K562 (cell line): ENCODE data around the gene FOXR1. TPM values are rescaled to one million over a fixed set of nuclear protein-coding genes. Genes with fewer than 3 reads are reported as not detected.

ENCODE experiments used
- ATF3 ChIP-seq, 2 experiments: fragments of 450-650 bp in 1 of 2; sonication (generic) in 1 of 2; formaldehyde crosslinking in 1 of 2; IDR thresholded peaks in 1 of 2; conservative IDR thresholded peaks in 1 of 2; 2 replicates each; pipeline versions ENCODE4 v1.6.1 to v1.8.1; 2016 to 2023; ENCODE audit warnings: mild to moderate bottlenecking in 2 of 2, moderate library complexity in 2 of 2, inconsistent platforms in 1 of 2, missing genetic modification reagents in 1 of 2
- BMI1 ChIP-seq: fragments of 150-350 bp; IDR thresholded peaks from 2 replicates; pipeline ENCODE4 v1.6.1; 2014; ENCODE audit warnings: low read length
- CBFA2T2 ChIP-seq: fragments of 450-650 bp; conservative IDR thresholded peaks from 2 replicates; pipeline ENCODE4 v1.6.1; 2017; ENCODE audit warnings: mild to moderate bottlenecking
- CBX1 ChIP-seq: sonication (generic); IDR thresholded peaks from 2 replicates; pipeline ENCODE4 v1.6.1; 2016; ENCODE audit warnings: antibody characterized with exemption, low read depth, mild to moderate bottlenecking
- CTBP1 ChIP-seq: fragments of 450-650 bp; IDR thresholded peaks from 2 replicates; pipeline ENCODE4 v1.6.1; 2016; ENCODE audit warnings: borderline replicate concordance
- E2F5 ChIP-seq: sonication (generic); formaldehyde crosslinking; IDR thresholded peaks from 2 replicates; pipeline ENCODE4 v1.8.0; 2022; ENCODE audit warnings: mild to moderate bottlenecking, missing genetic modification reagents
- ESRRA ChIP-seq: fragments of 450-650 bp; IDR thresholded peaks from 2 replicates; pipeline ENCODE4 v1.6.1; 2014; ENCODE audit warnings: low read depth, mild to moderate bottlenecking, moderate library complexity, borderline replicate concordance
- GABPA ChIP-seq: fragments of 200-800 bp; sonication (Bioruptor generic); conservative IDR thresholded peaks from 2 replicates; pipeline ENCODE4 v1.6.1; 2016; ENCODE audit warnings: low read depth, missing genetic modification characterization, missing compliant biosample characterization
- HDAC6 ChIP-seq: IDR thresholded peaks from 2 replicates; pipeline ENCODE4 v1.6.1; 2012; ENCODE audit warnings: low read depth, mild to moderate bottlenecking, control low read depth, inconsistent platforms, low read length, moderate library complexity
- HNRNPK ChIP-seq: fragments of 200-400 bp; formaldehyde crosslinking; IDR thresholded peaks from one replicate; pipeline ENCODE4 v1.6.1; 2018; ENCODE audit warnings: mild to moderate bottlenecking, low read depth, low read length; ENCODE audit not compliant: poor library complexity, severe bottlenecking
- L3MBTL2 ChIP-seq: fragments of 450-650 bp; IDR thresholded peaks from 2 replicates; pipeline ENCODE4 v1.6.1; 2016; ENCODE audit warnings: mild to moderate bottlenecking, moderate library complexity
- MAFG ChIP-seq: fragments of 450-650 bp; conservative IDR thresholded peaks from 2 replicates; pipeline ENCODE4 v1.6.1; 2016; ENCODE audit warnings: missing genetic modification characterization, missing compliant biosample characterization
- MBD1 ChIP-seq: fragments of 250-450 bp; sonication (Bioruptor Pico); IDR thresholded peaks from 2 replicates; pipeline ENCODE4 v1.8.0; 2022; ENCODE audit warnings: inconsistent platforms
- MLLT1 ChIP-seq, 2 experiments: fragments of 450-650 bp; IDR thresholded peaks; 2 replicates each; pipeline ENCODE4 v1.6.1; 2016
- PCBP2 ChIP-seq: fragments of 200-400 bp; formaldehyde crosslinking; IDR thresholded peaks from 2 replicates; pipeline ENCODE4 v1.6.1; 2018; ENCODE audit warnings: low read length, low read depth, mild to moderate bottlenecking, moderate library complexity; ENCODE audit not compliant: poor library complexity, severe bottlenecking
- RBFOX2 ChIP-seq: fragments of 200-400 bp; formaldehyde crosslinking; IDR thresholded peaks from 2 replicates; pipeline ENCODE4 v1.6.1; 2017; ENCODE audit warnings: low read depth, mild to moderate bottlenecking, low read length, moderate library complexity
- RBM15 ChIP-seq: fragments of 200-400 bp; formaldehyde crosslinking; IDR thresholded peaks from 2 replicates; pipeline ENCODE4 v1.6.1; 2018; ENCODE audit warnings: mild to moderate bottlenecking, low read length, moderate library complexity; ENCODE audit not compliant: insufficient read depth
- SPI1 ChIP-seq: IDR thresholded peaks from 2 replicates; pipeline ENCODE4 v1.6.1; 2011; ENCODE audit warnings: low read depth, low read length, control low read depth, borderline replicate concordance
- ZFP30 ChIP-seq: fragments of 250-450 bp; sonication (Bioruptor Pico); IDR thresholded peaks from 2 replicates; pipeline ENCODE4 v1.8.0; 2022; ENCODE audit warnings: moderate library complexity, mild to moderate bottlenecking, inconsistent platforms, borderline replicate concordance
- ZNF263 ChIP-seq: sonication (generic); formaldehyde crosslinking; IDR thresholded peaks from 2 replicates; pipeline ENCODE4 v1.8.0; 2022; ENCODE audit warnings: mild to moderate bottlenecking, missing genetic modification reagents, borderline replicate concordance
- ZNF586 ChIP-seq: fragments of 450-650 bp; formaldehyde crosslinking; conservative IDR thresholded peaks from 2 replicates; pipeline ENCODE4 v1.4.0; 2020; ENCODE audit warnings: mild to moderate bottlenecking, moderate library complexity
- polyA plus RNA-seq, 8 experiments: library from polyadenylated mRNA; depleted of rRNA in 4 of 8; stranded (reverse) in 5 of 8; unstranded in 3 of 8; fragments of >200 nt; fragmentation: Nextera tagmentation in 2 of 8; fragmentation: Illumina TruSeq in 1 of 8; extraction: Ambion mirVana in 2 of 8; extraction: Trizol in 1 of 8; gene quantifications; 2 replicates each; pipeline versions ENCODE4 v1.2.1 to v1.2.3, GENCODE V29; 2011 to 2014; ENCODE audit warnings: inconsistent platforms in 1 of 8, missing spikeins in 1 of 8
- total RNA-seq, 7 experiments: library from RNA; depleted of rRNA in 6 of 7; stranded (reverse); fragments of >200 nt in 6 of 7; fragmentation: Illumina TruSeq in 2 of 7; extraction: Trizol in 2 of 7; gene quantifications; 2 replicates each; pipeline versions ENCODE4 v1.2.1 to v1.2.3, GENCODE V29; 2011 to 2021; ENCODE audit warnings: low replicate concordance in 1 of 7
- TF ChIP-seq, protein P1 (sequence below): sonication (generic); formaldehyde crosslinking; IDR thresholded peaks from 2 replicates; pipeline ENCODE4 v1.8.0; 2022; ENCODE audit warnings: missing genetic modification reagents, mild to moderate bottlenecking, moderate library complexity, borderline replicate concordance

FOXR1 gene
- total and polyA plus RNA-seq, 9 of the 15 experiments (the other 6 are each of a cell fraction or from before 2014, with no cell fraction given) = not detected

GRCh38 chr11:119024430-119025098 is 53.0 kb downstream of the FOXR1 start (continued):
- TF ChIP-seq MLLT1 (IDR thresholded peaks at IDR 0.05) (no peak), RBFOX2 (peak; percentile 35; the same call in 1 of the 2 replicates), ZFP30 (CRISPR knock-in tag) (no peak), CBFA2T2 (no peak), HNRNPK (no peak), ZNF263 (CRISPR knock-in tag) (no peak; the same call in 1 of the 2 replicates), RBM15 (no peak), HDAC6 (no peak), BMI1 (no peak), ZNF586 (CRISPR knock-in tag) (no peak), PCBP2 (no peak), CBX1 (no peak), MBD1 (CRISPR knock-in tag) (no peak), ATF3 (IDR thresholded peaks at IDR 0.05) (no peak), ATF3 (CRISPR knock-in tag; conservative IDR thresholded peaks at IDR 0.05) (no peak), GABPA (tag) (peak; percentile 50), CTBP1 (peak; percentile 49; the same call in 1 of the 2 replicates), SPI1 (no peak), MAFG (tag) (no peak), L3MBTL2 (no peak), E2F5 (CRISPR knock-in tag) (no peak), ESRRA (no peak)
- TF ChIP-seq, protein P1, sequence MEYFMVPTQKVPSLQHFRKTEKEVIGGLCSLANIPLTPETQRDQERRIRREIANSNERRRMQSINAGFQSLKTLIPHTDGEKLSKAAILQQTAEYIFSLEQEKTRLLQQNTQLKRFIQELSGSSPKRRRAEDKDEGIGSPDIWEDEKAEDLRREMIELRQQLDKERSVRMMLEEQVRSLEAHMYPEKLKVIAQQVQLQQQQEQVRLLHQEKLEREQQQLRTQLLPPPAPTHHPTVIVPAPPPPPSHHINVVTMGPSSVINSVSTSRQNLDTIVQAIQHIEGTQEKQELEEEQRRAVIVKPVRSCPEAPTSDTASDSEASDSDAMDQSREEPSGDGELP (CRISPR knock-in tag) = no peak
